Progenitor cell of endocrine pancreas (in vitro differentiated cells): ENCODE results near the gene PTPRT. TPM values are rescaled to one million over a fixed set of nuclear protein-coding genes. Genes with fewer than 3 reads are reported as not detected.

Source experiments
- DNase-seq: peaks from one replicate; pipeline ENCODE4 v3.0.0; 2021; ENCODE audit warnings: low spot score; ENCODE audit not compliant: unreplicated experiment
- H3K27ac Mint-ChIP-seq: 2 replicates; pipeline ENCODE4 v1.8.0; 2021; ENCODE audit warnings: mild to moderate bottlenecking, moderate library complexity, mixed read lengths
- H3K27me3 Mint-ChIP-seq: 2 replicates; pipeline ENCODE4 v1.8.0; 2021; ENCODE audit warnings: mixed read lengths
- H3K36me3 Mint-ChIP-seq: 2 replicates; pipeline ENCODE4 v1.8.0; 2022; ENCODE audit warnings: mixed read lengths; ENCODE audit not compliant: insufficient read depth
- H3K4me1 Mint-ChIP-seq: 2 replicates; pipeline ENCODE4 v1.8.0; 2021; ENCODE audit warnings: low read depth, mixed read lengths
- H3K4me3 Mint-ChIP-seq: 2 replicates; pipeline ENCODE4 v1.8.0; 2021; ENCODE audit warnings: low read depth, mild to moderate bottlenecking, moderate library complexity, mixed read lengths
- H3K9me3 Mint-ChIP-seq: 2 replicates; pipeline ENCODE4 v1.8.0; 2021; ENCODE audit warnings: low read depth, mixed read lengths
- CTCF ChIP-seq: fragments of 200-600 bp; sonication (generic); IDR thresholded peaks from one replicate; pipeline ENCODE4 v1.5.0; 2021; ENCODE audit warnings: antibody characterized with exemption, mild to moderate bottlenecking; ENCODE audit not compliant: unreplicated experiment
- total RNA-seq: library from RNA; stranded (reverse); gene quantifications from 2 replicates; pipeline ENCODE4 v1.2.1, GENCODE V29; 2021

The PTPRT gene
- total RNA-seq, 1 donor from 2014 or later, result 65.9 TPM

- H3K27ac Mint-ChIP-seq, result peak overlapping the region; percentile 34
- H3K4me3 Mint-ChIP-seq, result no peak overlapping the region
- H3K27me3 Mint-ChIP-seq, result peaks cover 31% of the 10 kb centered on the region
- no peak for TF ChIP-seq CTCF
- H3K9me3 Mint-ChIP-seq, result peaks cover 14% of the 10 kb centered on the region
- peaks cover 5% of the 10 kb centered on the region for H3K36me3 Mint-ChIP-seq
- no peak for DNase-seq
- peaks cover 20% of the 10 kb centered on the region for H3K4me1 Mint-ChIP-seq
These were observed 533.6 kb downstream of the PTPRT start for GRCh38 chr20:42656130-42656529.

- peaks cover under 1% of the 10 kb centered on the region for H3K9me3 Mint-ChIP-seq
- peaks cover 26% of the 10 kb centered on the region for H3K27me3 Mint-ChIP-seq
- TF ChIP-seq CTCF, result no peak
- DNase-seq, result no peak
- H3K4me1 Mint-ChIP-seq, result peaks cover 19% of the 10 kb centered on the region
- no peak overlapping the region for H3K27ac Mint-ChIP-seq
- H3K36me3 Mint-ChIP-seq, result peaks cover 5% of the 10 kb centered on the region
- H3K4me3 Mint-ChIP-seq, result no peak overlapping the region
These were observed 537.4 kb downstream of the PTPRT start for GRCh38 chr20:42652266-42652665.

- peaks cover 4% of the 10 kb centered on the region for H3K36me3 Mint-ChIP-seq
- DNase-seq, result no peak
- no peak overlapping the region for H3K27ac Mint-ChIP-seq
- no peak for TF ChIP-seq CTCF
- no peak overlapping the region for H3K4me3 Mint-ChIP-seq
- no peaks in the 10 kb centered on the region for H3K9me3 Mint-ChIP-seq
- peaks cover 4% of the 10 kb centered on the region for H3K4me1 Mint-ChIP-seq
- H3K27me3 Mint-ChIP-seq, result peaks cover 26% of the 10 kb centered on the region
These were observed 539.4 kb downstream of the PTPRT start for GRCh38 chr20:42650191-42650746.

- no peak for TF ChIP-seq CTCF
- Mint-ChIP-seq H3K4me3 (no peak overlapping the region), H3K36me3 (peaks cover 4% of the 10 kb centered on the region), H3K9me3 (no peaks in the 10 kb centered on the region), H3K27ac (no peak overlapping the region), H3K4me1 (peaks cover 4% of the 10 kb centered on the region), H3K27me3 (peaks cover 28% of the 10 kb centered on the region)
- no peak for DNase-seq
These were observed 540.0 kb downstream of the PTPRT start for GRCh38 chr20:42649748-42650147.

GRCh38 chr20:42646250-42646649, 543.5 kb downstream of the PTPRT start:
- Mint-ChIP-seq H3K27me3 (peaks cover 5% of the 10 kb centered on the region), H3K36me3 (peaks cover 6% of the 10 kb centered on the region), H3K4me1 (peaks cover 6% of the 10 kb centered on the region), H3K9me3 (peaks cover 3% of the 10 kb centered on the region), H3K4me3 (no peak overlapping the region), H3K27ac (no peak overlapping the region)
- DNase-seq, result no peak
- TF ChIP-seq CTCF, result no peak
